Heart right ventricle (tissue), 16 donors: Measurements from ENCODE around the gene HNRNPL. TPM values are rescaled to one million over a fixed set of nuclear protein-coding genes. Genes with fewer than 3 reads are reported as not detected.
"Not testable (repeated sequence)": the region's sequence is repeated elsewhere in the genome, so short reads cannot be mapped to it uniquely, and the experiment has no call there.

Experiments used
- ATAC-seq, 8 donors: fragments of 200-7000 bp; cut with Tn5 transposase; one replicate each; pipeline ENCODE4 v1.9.1; 2020; ENCODE audit warnings: mild to moderate bottlenecking in 8 of 8, moderate library complexity in 8 of 8, moderate number of reproducible peaks in 1 of 8
- DNase-seq, 2 donors: peaks; one replicate each; pipeline ENCODE4 v3.0.0-alpha.2; 2020
- H3K27ac ChIP-seq, 10 donors: fragments of 200-600 bp; sonication (generic) in 2 of 10; one replicate each; pipeline versions ENCODE4 v1.5.0 to v1.8.0; 2020 to 2022; ENCODE audit warnings: mild to moderate bottlenecking in 3 of 10
- H3K27me3 ChIP-seq, 7 donors: fragments of 200-600 bp; one replicate each; pipeline ENCODE4 v1.8.0; 2021 to 2022; ENCODE audit warnings: mild to moderate bottlenecking in 2 of 7
- H3K36me3 ChIP-seq, 9 donors: fragments of 200-600 bp; sonication (generic) in 1 of 9; one replicate each; pipeline versions ENCODE4 v1.5.0 to v1.8.0; 2020 to 2022; ENCODE audit warnings: mild to moderate bottlenecking in 2 of 9
- H3K4me1 ChIP-seq, 9 donors: fragments of 200-600 bp; sonication (generic) in 1 of 9; one replicate each; pipeline versions ENCODE4 v1.5.0 to v1.8.0; 2020 to 2022; ENCODE audit warnings: mild to moderate bottlenecking in 4 of 9
- H3K4me3 ChIP-seq, 10 donors: fragments of 200-600 bp; sonication (generic) in 2 of 10; one replicate each; pipeline versions ENCODE4 v1.5.0 to v1.8.0; 2020 to 2022; ENCODE audit warnings: mild to moderate bottlenecking in 7 of 10, moderate library complexity in 2 of 10
- H3K9me3 ChIP-seq, 11 donors: fragments of 200-600 bp in 10 of 11; sonication (generic) in 2 of 11; one replicate each; pipeline versions ENCODE4 v1.5.0 to v1.8.0; 2013 to 2022; ENCODE audit warnings: mild to moderate bottlenecking in 2 of 11, control low read depth in 1 of 11, moderate library complexity in 1 of 11
- CTCF ChIP-seq, 9 donors: fragments of 200-600 bp; sonication (generic) in 2 of 9; IDR thresholded peaks; one replicate each; pipeline versions ENCODE4 v1.5.0 to v1.8.0; 2021 to 2022; ENCODE audit warnings: antibody characterized with exemption in 9 of 9, mild to moderate bottlenecking in 5 of 9, moderate library complexity in 1 of 9
- WGBS, 2 donors: extraction: QIAGEN DNeasy Blood & Tissue Kit; methylation state at CpG; one replicate each; pipeline ENCODE4 v1.1.7; 2013; ENCODE audit warnings: inconsistent platforms in 1 of 2; 5-methylcytosine and 5-hydroxymethylcytosine counted together
- intact Hi-C, 10 donors: fragments of 100-400 bp; cut with DNase I; formaldehyde crosslinking; loops; one replicate each; pipeline versions ENCODE4 v1.11.1 to v1.14.2; 2022
- polyA plus RNA-seq, 2 donors: library from polyadenylated mRNA; stranded (reverse); fragments of 200-250 nt; gene quantifications; one replicate each; pipeline ENCODE4 v1.2.3, GENCODE V29; 2013
- total RNA-seq, 10 donors: library from RNA; stranded (reverse); fragmentation: NEBNext Ultra II Directional in 3 of 10; extraction: Animal tissue kit (Norgen Biotek cat#: 25700) in 3 of 10; gene quantifications; one replicate each; pipeline versions ENCODE4 v1.2.1 to v1.2.4, GENCODE V29; 2021 to 2023
- donor health status: Arrhythmogenic right ventricular cardiomyopathy.
- donor health status: ischemic (EF 13 %, LVEDD 7.1; RV severe dilation, severe dysfunction).
- donor health status: healthy with polysubstance abuse.
- donor health status: DM: no; HTN: yes; CAD: no.
- donor health status: DM: no; HTN: no; CAD: no.
- donor health status: ischemic (EF 25% LVEDD 6.9; RV normal size, moderate dysfunction).
- donor health status: ischemic (EF 25% LVEDD 5.7; RV mildly dilated, moderate dysfunction).
- donor health status: healthy.
- donor health status: DM: yes; HTN: yes; CAD: no.
- donor health status: Ischemic cardiomyopathy.
- donor health status: ischemic (EF 35%, LVEDD 5.7; RV mildly dilated, moderate dysfunction).
- donor health status: nonischemic (EF 11% LVEDD 7.7; RV severe dilation, severe dysfunction).
- donor health status: DM: yes; HTN: yes; CAD: no.
- donor health status: PGD.
- donor health status: ischemic (EF 29% LVEDD 5.4; RV normal size, mild dysfunction).
- donor health status: nonischemic (EF 23%, LVEDD 6.1; RV moderate dilation, normal function).

HNRNPL gene
- total and polyA plus RNA-seq, 12 donors: 130 to 196 (median 170) TPM

- no peak for TF ChIP-seq CTCF (IDR thresholded peaks at IDR 0.05)
- DNase-seq (peak; percentile 54 to 75), ATAC-seq (peak; percentile 35 to 67 (median 62))
- peak overlapping the region; percentile 64 to 92 (median 74) for H3K4me3 ChIP-seq
- intact Hi-C loops: loop anchor here in 6 of 10 donors (1.0 to 10.0 kb wide), 7 partner anchors 18 to 196 kb away; partner anchors contain the start of genes ACTN4 (in 2 of the 6) and HNRNPL (in 1 of the 6)
- H3K4me1 ChIP-seq: peaks cover 8 to 55% (median 40%) of the 10 kb centered on the region in 9 donors
- WGBS, 2 donors: 3 to 4% methylated on average over 16 of the region's 16 CpGs
- peaks cover 0 to 60% (median 30%) of the 10 kb centered on the region in 9 donors for H3K36me3 ChIP-seq
- peak overlapping the region; percentile 86 to 99 (median 94) for H3K27ac ChIP-seq
- H3K27me3 ChIP-seq: no peaks in the 10 kb centered on the region
- H3K9me3 ChIP-seq: no peaks in the 10 kb centered on the region
Measured at GRCh38 chr19:38831142-38831605, 18.6 kb downstream of the HNRNPL start.

- 83 to 85% methylated on average over 4 of the region's 4 CpGs for WGBS, 2 donors
- Histone ChIP-seq H3K9me3 (no peaks in the 10 kb centered on the region), H3K27ac (peak overlapping the region in 8 of 10 donors; percentile 5 to 99 (median 94)), H3K36me3 (peaks cover 0 to 60% (median 27%) of the 10 kb centered on the region in 9 donors), H3K4me1 (peaks cover 8 to 55% (median 40%) of the 10 kb centered on the region in 9 donors), H3K27me3 (no peaks in the 10 kb centered on the region), H3K4me3 (peak overlapping the region in 5 of 10 donors; percentile 64 to 79 (median 74))
- DNase-seq (no peak), ATAC-seq (no peak)
- intact Hi-C loops: loop anchor here in 5 of 10 donors (2.0 to 10.0 kb wide), 6 partner anchors 19 to 195 kb away; partner anchors contain the start of genes ACTN4 (in 2 of the 5) and HNRNPL (in 1 of the 5)
- no peak for TF ChIP-seq CTCF (IDR thresholded peaks at IDR 0.05)
Measured at GRCh38 chr19:38830039-38830733, 19.6 kb downstream of the HNRNPL start.

- intact Hi-C loops, ATAC-seq, DNase-seq, H3K9me3 ChIP-seq, H3K4me3 ChIP-seq, H3K27ac ChIP-seq, H3K27me3 ChIP-seq: not testable (repeated sequence)
- Histone ChIP-seq H3K36me3 (peaks cover 0 to 62% (median 27%) of the 10 kb centered on the region in 9 donors), H3K4me1 (peaks cover 8 to 55% (median 42%) of the 10 kb centered on the region in 9 donors)
- 94 to 95% methylated on average over 7 of the region's 7 CpGs for WGBS, 2 donors
Measured at GRCh38 chr19:38829203-38829602, 20.6 kb downstream of the HNRNPL start.

DNA sequence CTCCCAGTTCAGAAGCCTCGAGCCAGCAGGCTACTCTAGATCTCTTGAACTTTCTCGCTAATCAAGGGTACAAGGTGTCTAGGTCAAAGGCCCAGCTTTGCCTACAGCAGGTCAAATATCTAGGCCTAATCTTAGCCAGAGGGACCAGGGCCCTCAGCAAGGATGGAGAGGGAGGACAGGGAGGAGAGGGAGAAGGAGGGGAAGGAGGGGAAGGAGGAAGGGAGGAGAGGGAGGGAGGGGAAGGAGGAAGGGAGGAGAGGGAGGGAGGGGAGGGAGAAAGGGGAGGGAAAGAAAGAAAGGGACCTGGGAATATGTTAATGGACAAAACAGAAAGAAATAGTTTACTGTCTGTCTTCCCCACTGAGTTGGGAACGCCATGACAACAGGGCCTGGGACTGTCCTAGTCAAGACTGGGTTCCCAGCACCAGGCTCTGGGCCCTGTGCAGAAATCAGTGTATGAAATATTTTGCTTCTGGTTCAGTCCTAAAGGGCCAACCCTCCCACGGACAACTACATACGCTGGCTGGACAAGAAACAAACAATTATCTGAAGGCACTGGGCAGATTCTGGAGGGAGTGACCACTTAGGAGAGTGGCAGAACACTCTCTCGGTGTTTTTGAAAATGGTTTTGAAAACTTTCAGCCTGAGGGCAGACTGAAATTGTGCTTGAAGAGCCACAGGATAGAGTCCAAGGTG lies 22.8 kb downstream of the HNRNPL start:
- DNase-seq: no peak
- TF ChIP-seq CTCF (IDR thresholded peaks at IDR 0.05): no peak
- Histone ChIP-seq H3K4me3 (no peak overlapping the region), H3K36me3 (peaks cover 0 to 82% (median 35%) of the 10 kb centered on the region in 9 donors), H3K27ac (peak overlapping the region in 6 of 10 donors; percentile 13 to 61 (median 48)), H3K9me3 (peaks cover 0 to 4% (median 0%) of the 10 kb centered on the region in 11 donors), H3K4me1 (peaks cover 8 to 47% (median 34%) of the 10 kb centered on the region in 9 donors), H3K27me3 (no peaks in the 10 kb centered on the region)
- 45 to 48% methylated on average over 6 of the region's 6 CpGs for WGBS, 2 donors
- ATAC-seq: no peak
- intact Hi-C loops: no loop called here

DNA sequence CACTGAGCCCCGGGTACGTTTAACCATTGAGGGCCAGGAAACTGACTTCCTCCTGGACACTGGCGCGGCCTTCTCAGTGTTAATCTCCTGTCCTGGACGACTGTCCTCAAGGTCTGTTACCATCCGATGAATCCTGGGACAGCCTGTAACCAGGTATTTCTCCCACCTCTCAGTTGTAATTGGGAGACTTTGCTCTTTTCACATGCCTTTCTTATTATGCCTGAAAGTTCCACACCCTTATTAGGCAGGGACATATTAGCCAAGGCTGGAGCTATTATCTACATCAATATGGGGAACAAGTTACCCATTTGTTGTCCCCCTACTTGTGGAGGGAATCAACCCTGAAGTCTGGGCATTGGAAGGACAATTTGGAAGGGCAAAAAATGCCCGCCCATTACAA lies 23.9 kb downstream of the HNRNPL start:
- intact Hi-C loops, H3K4me3 ChIP-seq, H3K27me3 ChIP-seq, DNase-seq, H3K9me3 ChIP-seq, ATAC-seq: not testable (repeated sequence)
- Histone ChIP-seq H3K27ac (peak overlapping the region in 7 of 10 donors; percentile 30 to 67 (median 44)), H3K4me1 (peaks cover 8 to 45% (median 32%) of the 10 kb centered on the region in 9 donors), H3K36me3 (peaks cover 0 to 85% (median 38%) of the 10 kb centered on the region in 9 donors)
- 58 to 66% methylated on average over 7 of the region's 7 CpGs for WGBS, 2 donors

- H3K4me3 ChIP-seq, intact Hi-C loops, DNase-seq, H3K27me3 ChIP-seq, H3K9me3 ChIP-seq: not testable (repeated sequence)
- H3K4me1 ChIP-seq: peaks cover 0 to 36% (median 21%) of the 10 kb centered on the region in 9 donors
- H3K36me3 ChIP-seq: peaks cover 0 to 80% (median 28%) of the 10 kb centered on the region in 9 donors
- WGBS, 2 donors: 97 to 98% methylated on average over 29 of the region's 29 CpGs
- peak in 1 of 8 donors; percentile 19 for ATAC-seq
- H3K27ac ChIP-seq: peak overlapping the region in 1 of 10 donors; percentile 15
Measured at GRCh38 chr19:38821230-38821825, 28.5 kb downstream of the HNRNPL start.
